OCI-LY3 (cell line): ENCODE data around the gene KRT84.

Experiments used
- H2AFZ ChIP-seq: fragments of 200-600, 300-600 bp; shearing (Covaris generic); 2 replicates; pipeline ENCODE4 v1.6.0; 2014; ENCODE audit warnings: antibody characterized with exemption, low read depth, low read length
- H3K27ac ChIP-seq: fragments of 200-600, 300-600 bp; sonication (generic); 2 replicates; pipeline ENCODE4 v1.5.1; 2014; ENCODE audit warnings: mild to moderate bottlenecking, low read length, moderate library complexity, mixed read lengths
- H3K27me3 ChIP-seq: fragments of 200-600, 300-600 bp; sonication (generic); 2 replicates; pipeline ENCODE4 v1.6.1; 2014; ENCODE audit warnings: low read depth, low read length, mixed read lengths
- H3K36me3 ChIP-seq: fragments of 200-600, 300-600 bp; sonication (generic); replicated peaks from 2 replicates; pipeline ENCODE3; 2014; ENCODE audit warnings: low read depth, low read length, mixed read lengths
- H3K4me1 ChIP-seq: fragments of 300-600, 200-600 bp; sonication (generic); 2 replicates; pipeline ENCODE4 v1.6.1; 2014; ENCODE audit warnings: low read length, mixed read lengths
- H3K4me2 ChIP-seq: fragments of 200-600, 300-600 bp; sonication (generic); 2 replicates; pipeline ENCODE4 v1.6.1; 2014; ENCODE audit warnings: low read length, mixed read lengths
- H3K4me3 ChIP-seq: fragments of 300-600, 200-600 bp; sonication (generic); 2 replicates; pipeline ENCODE4 v1.5.1; 2014; ENCODE audit warnings: antibody characterized with exemption, mild to moderate bottlenecking, low read length, moderate library complexity
- H3K79me2 ChIP-seq: fragments of 300-600, 200-600 bp; shearing (Covaris generic); 2 replicates; pipeline ENCODE4 v1.6.1; 2014; ENCODE audit warnings: mild to moderate bottlenecking, low read length, mixed read lengths
- H3K9ac ChIP-seq: fragments of 300-600, 200-600 bp; shearing (Covaris generic); 2 replicates; pipeline ENCODE4 v1.6.0; 2014; ENCODE audit warnings: mild to moderate bottlenecking, low read length, moderate library complexity
- H3K9me3 ChIP-seq: fragments of 200-600, 300-600 bp; shearing (Covaris generic); 2 replicates; pipeline ENCODE4 v1.6.1; 2014; ENCODE audit warnings: low read length, mixed read lengths; ENCODE audit not compliant: insufficient read depth
- H4K20me1 ChIP-seq: fragments of 200-600, 300-600 bp; sonication (generic); 2 replicates; pipeline ENCODE4 v1.6.1; 2016; ENCODE audit warnings: low read length, mixed read lengths; ENCODE audit not compliant: insufficient read depth
- EZH2phosphoT487 ChIP-seq: fragments of 200-600 bp; shearing (Covaris generic); IDR thresholded peaks from 2 replicates; pipeline ENCODE4 v1.6.1; 2018; ENCODE audit warnings: antibody characterized with exemption, mixed run types, low read depth
- TF ChIP-seq, protein P1 (sequence below): fragments of 200-600, 300-600 bp; sonication (generic); IDR thresholded peaks from 2 replicates; pipeline ENCODE4 v1.5.1; 2014; ENCODE audit warnings: antibody characterized with exemption, low read length, low read depth

The KRT84 gene

DNA sequence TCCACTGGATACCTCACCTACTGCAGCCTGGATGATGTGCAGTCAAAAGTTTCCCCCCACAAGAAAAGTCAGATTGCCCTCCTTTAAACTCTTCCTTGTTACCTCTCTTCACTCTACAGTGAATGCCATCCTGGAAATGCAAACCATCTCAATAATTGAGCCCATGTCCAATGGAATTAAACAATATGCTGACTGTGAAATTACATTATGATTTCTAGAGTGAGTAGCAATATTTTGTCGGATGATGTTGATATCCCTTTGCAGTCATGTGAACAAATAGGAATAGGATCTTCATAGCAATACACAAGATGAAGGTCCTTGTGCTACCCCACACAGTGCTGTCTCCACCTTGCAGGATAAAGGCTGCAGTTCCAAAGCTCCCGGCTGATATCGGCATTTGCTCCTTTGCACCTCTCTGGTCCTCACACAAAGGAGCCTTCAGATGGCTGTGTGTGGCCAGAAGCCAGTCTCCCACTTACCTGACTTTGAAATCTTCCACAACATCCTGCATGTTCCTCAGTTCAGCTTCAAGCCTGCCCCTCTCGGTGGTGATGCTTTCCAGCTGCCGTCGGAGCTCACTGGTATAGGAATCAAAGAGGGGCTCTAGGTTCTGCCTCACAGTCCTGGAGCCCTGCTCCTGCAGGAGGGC is 47.2 kb upstream of the KRT84 start:
- Histone ChIP-seq H2AFZ (no peak overlapping the region), H3K4me1 (no peaks in the 10 kb centered on the region), H3K9ac (no peak overlapping the region), H3K27me3 (peaks cover 71% of the 10 kb centered on the region), H3K4me2 (no peak overlapping the region), H3K27ac (no peak overlapping the region), H3K36me3 (no peaks in the 10 kb centered on the region), H3K4me3 (no peak overlapping the region), H3K9me3 (no peaks in the 10 kb centered on the region), H3K79me2 (no peaks in the 10 kb centered on the region), H4K20me1 (no peaks in the 10 kb centered on the region)
- TF ChIP-seq, protein P1, sequence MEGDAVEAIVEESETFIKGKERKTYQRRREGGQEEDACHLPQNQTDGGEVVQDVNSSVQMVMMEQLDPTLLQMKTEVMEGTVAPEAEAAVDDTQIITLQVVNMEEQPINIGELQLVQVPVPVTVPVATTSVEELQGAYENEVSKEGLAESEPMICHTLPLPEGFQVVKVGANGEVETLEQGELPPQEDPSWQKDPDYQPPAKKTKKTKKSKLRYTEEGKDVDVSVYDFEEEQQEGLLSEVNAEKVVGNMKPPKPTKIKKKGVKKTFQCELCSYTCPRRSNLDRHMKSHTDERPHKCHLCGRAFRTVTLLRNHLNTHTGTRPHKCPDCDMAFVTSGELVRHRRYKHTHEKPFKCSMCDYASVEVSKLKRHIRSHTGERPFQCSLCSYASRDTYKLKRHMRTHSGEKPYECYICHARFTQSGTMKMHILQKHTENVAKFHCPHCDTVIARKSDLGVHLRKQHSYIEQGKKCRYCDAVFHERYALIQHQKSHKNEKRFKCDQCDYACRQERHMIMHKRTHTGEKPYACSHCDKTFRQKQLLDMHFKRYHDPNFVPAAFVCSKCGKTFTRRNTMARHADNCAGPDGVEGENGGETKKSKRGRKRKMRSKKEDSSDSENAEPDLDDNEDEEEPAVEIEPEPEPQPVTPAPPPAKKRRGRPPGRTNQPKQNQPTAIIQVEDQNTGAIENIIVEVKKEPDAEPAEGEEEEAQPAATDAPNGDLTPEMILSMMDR: no peak
- TF ChIP-seq EZH2phosphoT487: no peak

DNA sequence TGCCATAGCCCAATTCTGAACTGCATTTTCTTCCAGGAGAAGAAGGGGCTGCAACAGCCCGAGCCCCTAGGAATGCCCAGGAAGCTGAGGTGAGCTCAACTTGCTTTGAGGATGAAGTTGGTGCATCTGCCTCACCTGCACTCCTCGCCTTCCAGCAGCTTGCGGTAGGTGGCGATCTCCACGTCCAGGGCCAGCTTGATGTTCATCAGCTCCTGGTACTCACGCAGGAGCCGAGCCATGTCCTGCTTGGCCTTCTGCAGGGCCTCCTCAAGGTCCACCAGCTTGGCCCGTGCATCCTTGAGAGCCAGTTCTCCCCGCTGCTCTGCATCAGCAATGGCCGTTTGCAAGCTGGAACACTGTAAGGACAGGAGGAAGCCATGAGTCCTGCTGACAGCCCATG is 42.7 kb upstream of the KRT84 start:
- H3K36me3 ChIP-seq: no peaks in the 10 kb centered on the region
- H3K27me3 ChIP-seq: peaks cover 73% of the 10 kb centered on the region
- H3K4me3 ChIP-seq: no peak overlapping the region
- H3K9me3 ChIP-seq: no peaks in the 10 kb centered on the region
- TF ChIP-seq, protein P1: no peak
- no peak for TF ChIP-seq EZH2phosphoT487
- H3K27ac ChIP-seq: no peak overlapping the region
- no peak overlapping the region for H3K9ac ChIP-seq
- no peaks in the 10 kb centered on the region for H4K20me1 ChIP-seq
- H3K4me2 ChIP-seq: no peak overlapping the region
- H3K4me1 ChIP-seq: no peaks in the 10 kb centered on the region
- no peaks in the 10 kb centered on the region for H3K79me2 ChIP-seq
- H2AFZ ChIP-seq: no peak overlapping the region

DNA sequence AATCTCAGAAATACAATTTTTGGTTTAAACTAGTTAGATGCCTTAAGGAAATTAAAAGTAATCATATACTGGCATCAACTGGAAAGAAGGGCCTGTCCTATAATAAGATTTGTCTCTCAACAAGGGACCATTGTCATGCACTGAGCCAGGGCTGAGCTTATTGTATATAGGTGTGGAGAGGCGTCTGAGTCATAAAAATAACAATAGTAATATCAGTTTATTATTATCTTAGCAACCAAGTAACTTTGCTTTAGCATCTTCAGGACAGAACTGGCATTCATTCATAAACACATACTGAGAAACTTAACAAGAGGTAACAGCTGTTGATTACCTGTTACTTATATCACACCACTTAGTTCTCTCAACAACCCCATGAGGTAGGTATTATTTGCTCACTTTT is 41.6 kb upstream of the KRT84 start:
- no peak overlapping the region for H2AFZ ChIP-seq
- no peaks in the 10 kb centered on the region for H3K9me3 ChIP-seq
- H3K4me1 ChIP-seq: no peaks in the 10 kb centered on the region
- no peaks in the 10 kb centered on the region for H3K79me2 ChIP-seq
- no peak overlapping the region for H3K4me2 ChIP-seq
- H3K9ac ChIP-seq: no peak overlapping the region
- H3K36me3 ChIP-seq: no peaks in the 10 kb centered on the region
- no peak overlapping the region for H3K27ac ChIP-seq
- no peak for TF ChIP-seq EZH2phosphoT487
- TF ChIP-seq, protein P1: no peak
- no peak overlapping the region for H3K4me3 ChIP-seq
- H4K20me1 ChIP-seq: no peaks in the 10 kb centered on the region
- peaks cover 75% of the 10 kb centered on the region for H3K27me3 ChIP-seq

DNA sequence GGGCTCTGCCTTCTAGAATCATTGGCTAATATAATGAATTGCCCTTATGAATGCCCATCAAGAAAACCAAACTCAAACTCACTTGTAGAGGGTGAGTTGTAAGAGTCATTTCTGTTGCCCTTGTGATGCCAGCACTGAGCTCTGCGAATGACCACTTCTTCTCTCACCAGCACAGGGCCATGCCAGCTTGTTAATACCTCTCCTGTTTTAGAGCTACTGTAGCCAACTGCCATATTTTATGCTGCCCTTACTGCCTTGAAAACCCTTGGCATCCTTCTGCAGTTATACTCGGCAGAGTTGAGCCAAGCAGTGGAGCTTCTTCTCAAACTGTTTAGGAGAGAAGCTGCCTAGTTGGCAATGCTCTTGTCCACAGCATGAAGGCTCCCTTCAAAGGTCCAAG is 40.6 kb upstream of the KRT84 start:
- Histone ChIP-seq H3K79me2 (no peaks in the 10 kb centered on the region), H3K9ac (no peak overlapping the region), H3K4me3 (no peak overlapping the region), H3K27ac (no peak overlapping the region), H3K9me3 (no peaks in the 10 kb centered on the region), H3K4me1 (no peaks in the 10 kb centered on the region), H3K36me3 (no peaks in the 10 kb centered on the region), H2AFZ (no peak overlapping the region), H3K4me2 (no peak overlapping the region), H4K20me1 (no peaks in the 10 kb centered on the region), H3K27me3 (peaks cover 75% of the 10 kb centered on the region)
- TF ChIP-seq, protein P1: no peak
- no peak for TF ChIP-seq EZH2phosphoT487
